ENCODE measurements around the gene ZBTB40. TPM values are rescaled to one million over a fixed set of nuclear protein-coding genes. Genes with fewer than 3 reads are reported as not detected.

Gene ZBTB40
- total and polyA plus RNA-seq, 4 donors = 2.1 to 11.2 (median 4.6) TPM

DNA sequence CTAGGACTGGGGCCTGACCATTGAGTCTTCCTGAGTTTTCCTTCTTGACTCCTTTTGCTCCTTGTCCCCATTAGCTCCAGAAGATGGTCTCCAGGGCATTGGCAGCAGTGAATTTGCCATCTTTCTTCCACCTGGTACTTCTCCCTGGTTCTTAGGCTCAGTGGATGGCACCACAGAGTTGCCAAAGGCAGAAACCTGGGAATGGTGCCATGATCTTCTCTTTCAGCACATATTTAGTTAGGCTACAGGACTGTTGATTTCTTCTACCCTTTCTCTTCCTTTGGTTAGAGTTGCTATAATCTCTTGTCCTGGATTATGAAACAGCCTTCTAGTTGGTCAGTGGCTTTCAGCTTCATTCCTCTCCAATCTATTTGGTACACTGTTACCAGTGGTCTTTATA, 6.2 kb downstream of the ZBTB40 start (continued):
- TF ChIP-seq RXRA (IDR thresholded peaks at IDR 0.05) = no peak
- TF ChIP-seq JUND (IDR thresholded peaks at IDR 0.05) = no peak

DNA sequence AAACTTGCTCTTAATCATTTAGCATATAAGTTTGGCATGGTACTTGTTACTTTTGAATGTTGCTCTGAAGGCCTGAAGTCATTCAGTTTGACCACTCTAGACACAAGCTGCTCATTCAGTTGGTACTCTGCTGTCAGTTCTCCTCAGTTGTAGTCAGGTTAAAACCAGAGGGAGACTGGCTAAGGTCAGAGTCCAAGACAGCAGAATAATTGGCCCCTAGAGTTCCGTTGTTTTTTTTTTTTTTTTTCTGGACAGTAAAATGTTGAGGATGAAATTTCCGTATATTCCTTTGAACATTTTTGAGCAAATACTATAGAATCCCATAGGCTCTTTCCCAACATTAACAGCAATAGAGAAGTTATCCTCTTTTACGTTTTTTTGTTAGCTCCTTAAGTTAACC, 9.4 kb downstream of the ZBTB40 start:
- DNase-seq (ENCODE audit: low spot score) = no peak
- Histone ChIP-seq H3K27me3 (ENCODE audit: control insufficient read depth in 4 of 4, insufficient read depth in 4 of 4, low read length in 3 of 4) (no peaks in the 10 kb centered on the region), H3K9me3 (ENCODE audit: control insufficient read depth in 4 of 4, low read length in 3 of 4) (no peaks in the 10 kb centered on the region), H3K9ac (ENCODE audit: low read depth in 1 of 2, low read length in 2 of 2) (no peak overlapping the region), H3K27ac (ENCODE audit: low read depth in 1 of 2, low read length in 2 of 2) (no peak overlapping the region), H3K4me1 (ENCODE audit: control insufficient read depth in 4 of 4, insufficient read depth in 4 of 4, low read length in 3 of 4) (peaks cover 4 to 22% (median 12%) of the 10 kb centered on the region in 4 donors), H3K36me3 (ENCODE audit: control insufficient read depth in 4 of 4, insufficient read depth in 3 of 4, low read depth in 1 of 4, low read length in 3 of 4) (no peaks in the 10 kb centered on the region), H3K4me3 (ENCODE audit: low read depth in 1 of 3, low read length in 3 of 3) (no peak overlapping the region)
- 59% methylated on average over 3 of the region's 3 CpGs for WGBS
- TF ChIP-seq, protein P1, sequence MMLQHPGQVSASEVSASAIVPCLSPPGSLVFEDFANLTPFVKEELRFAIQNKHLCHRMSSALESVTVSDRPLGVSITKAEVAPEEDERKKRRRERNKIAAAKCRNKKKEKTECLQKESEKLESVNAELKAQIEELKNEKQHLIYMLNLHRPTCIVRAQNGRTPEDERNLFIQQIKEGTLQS (IDR thresholded peaks at IDR 0.05) = no peak
- peak; percentile 45 to 52 for TF ChIP-seq HNF4A (conservative IDR thresholded peaks at IDR 0.05)

DNA sequence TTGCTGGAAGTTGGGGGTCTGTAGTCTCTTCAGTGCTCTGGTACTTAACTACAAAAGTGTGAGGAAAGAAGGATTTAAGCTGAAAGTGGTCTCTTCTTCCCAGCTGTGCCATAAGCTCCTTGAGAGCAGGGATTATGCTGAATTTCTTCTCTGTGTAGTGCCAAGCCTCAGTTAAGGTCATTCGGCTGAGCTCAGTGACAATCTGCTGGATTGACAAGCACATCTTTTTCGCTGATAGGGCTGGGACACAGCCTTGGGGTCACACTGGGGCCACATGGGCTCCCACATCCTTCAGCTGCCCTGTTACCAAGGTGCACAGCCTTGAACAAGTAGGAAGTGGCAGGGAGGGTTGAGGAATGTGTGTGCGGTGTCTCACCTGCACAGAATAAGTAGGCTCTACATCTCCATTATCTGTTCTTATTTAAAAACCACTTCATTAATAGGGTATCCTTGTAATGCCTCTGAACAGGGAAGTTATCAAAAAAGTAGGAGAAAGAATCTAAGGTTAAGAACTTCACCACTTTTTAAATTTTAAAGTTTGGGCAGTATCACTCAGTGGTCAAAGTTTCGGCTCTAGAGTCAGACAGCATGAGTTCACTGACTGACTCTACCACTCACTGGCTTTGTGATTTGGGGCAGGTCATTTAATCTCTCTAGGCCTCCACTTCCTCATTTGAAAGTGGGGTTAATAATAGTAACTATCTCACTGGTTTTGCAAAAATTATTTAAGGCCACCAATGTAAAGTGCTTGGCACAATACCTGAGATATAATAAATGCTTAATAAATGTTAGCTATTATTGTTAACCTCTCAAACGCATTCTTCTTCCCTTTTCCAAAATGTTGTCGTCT, 10.3 kb downstream of the ZBTB40 start:
- Histone ChIP-seq H3K4me3 (ENCODE audit: low read depth in 1 of 3, low read length in 3 of 3) (no peak overlapping the region), H3K9me3 (ENCODE audit: control insufficient read depth in 4 of 4, low read length in 3 of 4) (no peaks in the 10 kb centered on the region), H3K27ac (ENCODE audit: low read depth in 1 of 2, low read length in 2 of 2) (no peak overlapping the region), H3K36me3 (ENCODE audit: control insufficient read depth in 4 of 4, insufficient read depth in 3 of 4, low read depth in 1 of 4, low read length in 3 of 4) (no peaks in the 10 kb centered on the region), H3K27me3 (ENCODE audit: control insufficient read depth in 4 of 4, insufficient read depth in 4 of 4, low read length in 3 of 4) (no peaks in the 10 kb centered on the region), H3K9ac (ENCODE audit: low read depth in 1 of 2, low read length in 2 of 2) (no peak overlapping the region), H3K4me1 (ENCODE audit: control insufficient read depth in 4 of 4, insufficient read depth in 4 of 4, low read length in 3 of 4) (peaks cover 4 to 17% (median 8%) of the 10 kb centered on the region in 4 donors)
- 93% methylated on average over 6 of the region's 6 CpGs for WGBS
- TF ChIP-seq HNF4A (conservative IDR thresholded peaks at IDR 0.05) = no peak
- no peak for TF ChIP-seq FOXA1 (IDR thresholded peaks at IDR 0.05)
- no peak for TF ChIP-seq RAD21 (IDR thresholded peaks at IDR 0.05)
- no peak for TF ChIP-seq NR2F2 (IDR thresholded peaks at IDR 0.05)
- TF ChIP-seq TAF1 (conservative IDR thresholded peaks at IDR 0.05) = no peak
- TF ChIP-seq, protein P2, sequence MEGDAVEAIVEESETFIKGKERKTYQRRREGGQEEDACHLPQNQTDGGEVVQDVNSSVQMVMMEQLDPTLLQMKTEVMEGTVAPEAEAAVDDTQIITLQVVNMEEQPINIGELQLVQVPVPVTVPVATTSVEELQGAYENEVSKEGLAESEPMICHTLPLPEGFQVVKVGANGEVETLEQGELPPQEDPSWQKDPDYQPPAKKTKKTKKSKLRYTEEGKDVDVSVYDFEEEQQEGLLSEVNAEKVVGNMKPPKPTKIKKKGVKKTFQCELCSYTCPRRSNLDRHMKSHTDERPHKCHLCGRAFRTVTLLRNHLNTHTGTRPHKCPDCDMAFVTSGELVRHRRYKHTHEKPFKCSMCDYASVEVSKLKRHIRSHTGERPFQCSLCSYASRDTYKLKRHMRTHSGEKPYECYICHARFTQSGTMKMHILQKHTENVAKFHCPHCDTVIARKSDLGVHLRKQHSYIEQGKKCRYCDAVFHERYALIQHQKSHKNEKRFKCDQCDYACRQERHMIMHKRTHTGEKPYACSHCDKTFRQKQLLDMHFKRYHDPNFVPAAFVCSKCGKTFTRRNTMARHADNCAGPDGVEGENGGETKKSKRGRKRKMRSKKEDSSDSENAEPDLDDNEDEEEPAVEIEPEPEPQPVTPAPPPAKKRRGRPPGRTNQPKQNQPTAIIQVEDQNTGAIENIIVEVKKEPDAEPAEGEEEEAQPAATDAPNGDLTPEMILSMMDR (IDR thresholded peaks at IDR 0.05; ENCODE audit: low read depth, low read length, missing input control) = no peak
- TF ChIP-seq FOXA2 (IDR thresholded peaks at IDR 0.05) = no peak
- TF ChIP-seq, protein P3, sequence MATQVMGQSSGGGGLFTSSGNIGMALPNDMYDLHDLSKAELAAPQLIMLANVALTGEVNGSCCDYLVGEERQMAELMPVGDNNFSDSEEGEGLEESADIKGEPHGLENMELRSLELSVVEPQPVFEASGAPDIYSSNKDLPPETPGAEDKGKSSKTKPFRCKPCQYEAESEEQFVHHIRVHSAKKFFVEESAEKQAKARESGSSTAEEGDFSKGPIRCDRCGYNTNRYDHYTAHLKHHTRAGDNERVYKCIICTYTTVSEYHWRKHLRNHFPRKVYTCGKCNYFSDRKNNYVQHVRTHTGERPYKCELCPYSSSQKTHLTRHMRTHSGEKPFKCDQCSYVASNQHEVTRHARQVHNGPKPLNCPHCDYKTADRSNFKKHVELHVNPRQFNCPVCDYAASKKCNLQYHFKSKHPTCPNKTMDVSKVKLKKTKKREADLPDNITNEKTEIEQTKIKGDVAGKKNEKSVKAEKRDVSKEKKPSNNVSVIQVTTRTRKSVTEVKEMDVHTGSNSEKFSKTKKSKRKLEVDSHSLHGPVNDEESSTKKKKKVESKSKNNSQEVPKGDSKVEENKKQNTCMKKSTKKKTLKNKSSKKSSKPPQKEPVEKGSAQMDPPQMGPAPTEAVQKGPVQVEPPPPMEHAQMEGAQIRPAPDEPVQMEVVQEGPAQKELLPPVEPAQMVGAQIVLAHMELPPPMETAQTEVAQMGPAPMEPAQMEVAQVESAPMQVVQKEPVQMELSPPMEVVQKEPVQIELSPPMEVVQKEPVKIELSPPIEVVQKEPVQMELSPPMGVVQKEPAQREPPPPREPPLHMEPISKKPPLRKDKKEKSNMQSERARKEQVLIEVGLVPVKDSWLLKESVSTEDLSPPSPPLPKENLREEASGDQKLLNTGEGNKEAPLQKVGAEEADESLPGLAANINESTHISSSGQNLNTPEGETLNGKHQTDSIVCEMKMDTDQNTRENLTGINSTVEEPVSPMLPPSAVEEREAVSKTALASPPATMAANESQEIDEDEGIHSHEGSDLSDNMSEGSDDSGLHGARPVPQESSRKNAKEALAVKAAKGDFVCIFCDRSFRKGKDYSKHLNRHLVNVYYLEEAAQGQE (IDR thresholded peaks at IDR 0.05) = no peak
- TF ChIP-seq YY1 (IDR thresholded peaks at IDR 0.05) = no peak
- no peak for TF ChIP-seq SP1 (IDR thresholded peaks at IDR 0.05)
- no peak for TF ChIP-seq JUND (IDR thresholded peaks at IDR 0.05)
- TF ChIP-seq RXRA (IDR thresholded peaks at IDR 0.05) = no peak
- TF ChIP-seq, protein P4, sequence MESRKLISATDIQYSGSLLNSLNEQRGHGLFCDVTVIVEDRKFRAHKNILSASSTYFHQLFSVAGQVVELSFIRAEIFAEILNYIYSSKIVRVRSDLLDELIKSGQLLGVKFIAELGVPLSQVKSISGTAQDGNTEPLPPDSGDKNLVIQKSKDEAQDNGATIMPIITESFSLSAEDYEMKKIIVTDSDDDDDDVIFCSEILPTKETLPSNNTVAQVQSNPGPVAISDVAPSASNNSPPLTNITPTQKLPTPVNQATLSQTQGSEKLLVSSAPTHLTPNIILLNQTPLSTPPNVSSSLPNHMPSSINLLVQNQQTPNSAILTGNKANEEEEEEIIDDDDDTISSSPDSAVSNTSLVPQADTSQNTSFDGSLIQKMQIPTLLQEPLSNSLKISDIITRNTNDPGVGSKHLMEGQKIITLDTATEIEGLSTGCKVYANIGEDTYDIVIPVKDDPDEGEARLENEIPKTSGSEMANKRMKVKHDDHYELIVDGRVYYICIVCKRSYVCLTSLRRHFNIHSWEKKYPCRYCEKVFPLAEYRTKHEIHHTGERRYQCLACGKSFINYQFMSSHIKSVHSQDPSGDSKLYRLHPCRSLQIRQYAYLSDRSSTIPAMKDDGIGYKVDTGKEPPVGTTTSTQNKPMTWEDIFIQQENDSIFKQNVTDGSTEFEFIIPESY (IDR thresholded peaks at IDR 0.05) = no peak
- TF ChIP-seq, protein P1 (IDR thresholded peaks at IDR 0.05) = no peak
- TF ChIP-seq HNF4G (IDR thresholded peaks at IDR 0.05) = no peak
- TF ChIP-seq, protein P5, sequence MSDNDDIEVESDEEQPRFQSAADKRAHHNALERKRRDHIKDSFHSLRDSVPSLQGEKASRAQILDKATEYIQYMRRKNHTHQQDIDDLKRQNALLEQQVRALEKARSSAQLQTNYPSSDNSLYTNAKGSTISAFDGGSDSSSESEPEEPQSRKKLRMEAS (IDR thresholded peaks at IDR 0.05) = no peak
- DNase-seq (ENCODE audit: low spot score) = no peak
